GM18520 (cell line): ENCODE measurements around the gene PRAMEF4.
"Not testable (repeated sequence)": the region's sequence is repeated elsewhere in the genome, so short reads cannot be mapped to it uniquely, and the experiment has no call there.

Experiments
- ATAC-seq: cut with Tn5 transposase; IDR thresholded peaks from one replicate; pipeline ENCODE4 v1.9.1; 2021; ENCODE audit not compliant: unreplicated experiment

Gene PRAMEF4

GRCh38 chr1:12886101-12886500, at the start of gene PRAMEF4:
TSS of gene PRAMEF4 (minus strand) at chr1:12886201. CDS start at chr1:12883394, 2,807 bp downstream.
- ATAC-seq = not testable (repeated sequence)

- ATAC-seq = not testable (repeated sequence)
Observed at GRCh38 chr1:12924368-12924767, 38.4 kb upstream of the PRAMEF4 start.

GRCh38 chr1:12921749-12922148, 35.7 kb upstream of the PRAMEF4 start:
- not testable (repeated sequence) for ATAC-seq

- ATAC-seq = not testable (repeated sequence)
Observed at GRCh38 chr1:12916310-12916709, 30.3 kb upstream of the PRAMEF4 start, which contains the start of gene PRAMEF7. TSS of gene PRAMEF7 (plus strand) at chr1:12916610. CDS start at chr1:12917693, 1,083 bp downstream.

GRCh38 chr1:12903793-12904572, 18.0 kb upstream of the PRAMEF4 start:
- ATAC-seq = not testable (repeated sequence)

GRCh38 chr1:12899186-12899585, 13.2 kb upstream of the PRAMEF4 start:
- ATAC-seq = not testable (repeated sequence)

GRCh38 chr1:12898170-12898569, 12.2 kb upstream of the PRAMEF4 start, which contains the start of gene PRAMEF10:
TSS of gene PRAMEF10 (minus strand) at chr1:12898270. CDS start at chr1:12895847, 2,423 bp downstream.
- ATAC-seq = not testable (repeated sequence)

GRCh38 chr1:12878453-12878852, 7.5 kb downstream of the PRAMEF4 start:
- ATAC-seq = not testable (repeated sequence)

GRCh38 chr1:12863131-12863880, 22.7 kb downstream of the PRAMEF4 start:
- ATAC-seq = not testable (repeated sequence)

- not testable (repeated sequence) for ATAC-seq
Observed at GRCh38 chr1:12856786-12857185, 29.2 kb downstream of the PRAMEF4 start, which contains the start of gene PRAMEF2. TSS of gene PRAMEF2 (plus strand) at chr1:12857086. CDS start at chr1:12859010, 1,924 bp downstream.

GRCh38 chr1:12851779-12852178, 34.2 kb downstream of the PRAMEF4 start:
- ATAC-seq = no peak

- ATAC-seq = not testable (repeated sequence)
Observed at GRCh38 chr1:12848620-12849019, 37.4 kb downstream of the PRAMEF4 start, which contains the start of gene HNRNPCL1. TSS of gene HNRNPCL1 (minus strand) at chr1:12848720. CDS start at chr1:12848289, 431 bp downstream.

GRCh38 chr1:12833251-12833650, 52.8 kb downstream of the PRAMEF4 start:
- ATAC-seq = not testable (repeated sequence)

- ATAC-seq = not testable (repeated sequence)
Observed at GRCh38 chr1:12831310-12831709, 54.7 kb downstream of the PRAMEF4 start, which contains the start of gene PRAMEF11. TSS of gene PRAMEF11 (minus strand) at chr1:12831410. CDS start at chr1:12828789, 2,621 bp downstream.
